Activated CD4-positive, alpha-beta memory T cell treated with anti-CD3 and anti-CD28 coated beads for 36 hours (primary cell): ENCODE measurements around the gene OR1L8. TPM values are rescaled to one million over a fixed set of nuclear protein-coding genes. Genes with fewer than 3 reads are reported as not detected.
"Not testable (repeated sequence)": the region's sequence is repeated elsewhere in the genome, so short reads cannot be mapped to it uniquely, and the experiment has no call there.

Experiments used
- CTCF ChIA-PET: fragments of 350-600 bp; sonication (Branson Sonifier 250); formaldehyde crosslinking; loops from one replicate; lab custom pipeline; 2021; ENCODE audit warnings: antibody characterized with exemption, inconsistent platforms; lab: Charles Lee
- POLR2A ChIA-PET: fragments of 350-600 bp; sonication (Branson Sonifier 250); formaldehyde crosslinking; loops from one replicate; lab custom pipeline; 2021; ENCODE audit warnings: antibody characterized with exemption; lab: Charles Lee
- DNase-seq: peaks from one replicate; pipeline ENCODE4 v3.0.0-alpha.2; 2020
- H3K27ac Mint-ChIP-seq: one replicate; pipeline ENCODE4 v1.8.0; 2021; ENCODE audit warnings: mixed read lengths
- H3K27me3 Mint-ChIP-seq: one replicate; pipeline ENCODE4 v1.8.0; 2021; ENCODE audit warnings: mixed read lengths
- H3K36me3 Mint-ChIP-seq: one replicate; pipeline ENCODE4 v1.8.0; 2021; ENCODE audit warnings: mixed read lengths
- H3K4me1 Mint-ChIP-seq: one replicate; pipeline ENCODE4 v1.8.0; 2021; ENCODE audit warnings: low read depth, mixed read lengths
- H3K4me3 Mint-ChIP-seq: one replicate; pipeline ENCODE4 v1.8.0; 2021; ENCODE audit warnings: mild to moderate bottlenecking, mixed read lengths
- H3K9me3 Mint-ChIP-seq: one replicate; pipeline ENCODE4 v1.8.0; 2021; ENCODE audit warnings: mixed read lengths
- intact Hi-C: fragments of 100-400 bp; cut with micrococcal nuclease; formaldehyde crosslinking; loops from one replicate; pipeline ENCODE4 v1.15.1; 2023
- total RNA-seq, 2 experiments: library from RNA; stranded (reverse); gene quantifications; one replicate each; pipeline ENCODE4 v1.2.3, GENCODE V29; 2021

The OR1L8 gene
- total RNA-seq, 2 experiments from 2014 or later, result not detected

GRCh38 chr9:122551371-122551770, 31.8 kb downstream of the OR1L8 start:
- CTCF ChIA-PET, result no interaction called here

GRCh38 chr9:122546196-122546595, 37.0 kb downstream of the OR1L8 start:
- Mint-ChIP-seq H3K27me3 (peaks cover 11% of the 10 kb centered on the region), H3K27ac (no peak overlapping the region), H3K36me3 (no peaks in the 10 kb centered on the region), H3K4me3 (no peak overlapping the region), H3K4me1 (no peaks in the 10 kb centered on the region), H3K9me3 (no peaks in the 10 kb centered on the region)
- ChIA-PET POLR2A (no interaction called here), CTCF (interaction anchor here (1.0 kb wide), 1 partner anchor 47 kb away, joined by 3 read pairs; no protein-coding TSS in a partner anchor)
- intact Hi-C loops, result no loop called here
- no peak for DNase-seq

More at GRCh38 chr9:122551371-122551770, 31.8 kb downstream of the OR1L8 start:
- intact Hi-C loops, result no loop called here
- H3K27me3 Mint-ChIP-seq, result peaks cover 16% of the 10 kb centered on the region
- POLR2A ChIA-PET, result no interaction called here
- no peak overlapping the region for H3K4me3 Mint-ChIP-seq
- no peak for DNase-seq
- no peaks in the 10 kb centered on the region for H3K36me3 Mint-ChIP-seq
- H3K27ac Mint-ChIP-seq, result no peak overlapping the region
- no peaks in the 10 kb centered on the region for H3K4me1 Mint-ChIP-seq
- H3K9me3 Mint-ChIP-seq, result no peaks in the 10 kb centered on the region

DNA sequence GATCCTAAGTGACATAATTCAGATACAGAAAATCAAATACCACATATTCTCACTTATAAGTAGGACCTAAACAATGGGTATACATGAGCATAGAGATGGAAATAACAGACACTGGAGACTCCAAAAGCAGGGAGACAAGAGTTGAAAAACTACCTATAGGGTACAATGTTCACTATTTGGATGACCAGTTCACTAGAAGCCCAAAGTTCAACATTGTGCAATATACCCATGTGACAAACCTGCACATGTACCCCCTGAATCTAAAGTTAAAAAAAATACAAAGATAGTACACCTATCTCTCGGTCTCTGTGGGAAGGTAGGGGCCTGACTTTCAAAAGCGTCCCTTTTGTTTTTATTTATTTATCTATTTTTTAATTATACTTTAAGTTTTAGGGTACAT, 44.4 kb downstream of the OR1L8 start:
- CTCF ChIA-PET, result no interaction called here
- POLR2A ChIA-PET, result no interaction called here
- Mint-ChIP-seq H3K27me3 (peaks cover 2% of the 10 kb centered on the region), H3K4me3 (no peak overlapping the region), H3K36me3 (no peaks in the 10 kb centered on the region), H3K4me1 (no peaks in the 10 kb centered on the region), H3K9me3 (peaks cover 3% of the 10 kb centered on the region), H3K27ac (no peak overlapping the region)
- DNase-seq, result no peak
- intact Hi-C loops, result no loop called here

DNA sequence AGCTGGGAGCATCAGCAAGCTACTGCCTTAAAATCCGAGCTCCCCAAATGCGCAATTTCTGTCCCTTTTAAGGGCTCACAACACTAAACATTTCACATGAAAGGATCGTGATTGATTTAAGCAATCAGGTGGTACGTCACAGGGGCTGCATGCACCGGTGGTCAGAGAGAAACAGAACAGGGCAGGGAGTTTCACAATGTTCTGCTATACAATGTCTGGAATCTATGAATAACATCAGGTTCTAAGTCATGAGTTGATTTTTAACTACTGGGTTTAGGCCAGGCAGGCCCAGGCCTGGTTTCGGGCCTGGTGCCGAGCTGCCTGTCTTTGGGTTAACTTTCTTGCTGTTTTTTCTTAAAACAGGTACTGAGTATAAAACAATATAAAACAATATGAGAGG, 46.1 kb downstream of the OR1L8 start:
- H3K36me3 Mint-ChIP-seq, DNase-seq, H3K9me3 Mint-ChIP-seq, H3K27me3 Mint-ChIP-seq, H3K4me3 Mint-ChIP-seq, H3K27ac Mint-ChIP-seq, POLR2A ChIA-PET, intact Hi-C loops, CTCF ChIA-PET, H3K4me1 Mint-ChIP-seq: not testable (repeated sequence)

- Mint-ChIP-seq H3K4me1 (no peaks in the 10 kb centered on the region), H3K27me3 (no peaks in the 10 kb centered on the region), H3K36me3 (no peaks in the 10 kb centered on the region), H3K27ac (no peak overlapping the region), H3K4me3 (no peak overlapping the region), H3K9me3 (peaks cover 3% of the 10 kb centered on the region)
- intact Hi-C loops, result no loop called here
- DNase-seq, result no peak
- POLR2A ChIA-PET, result no interaction called here
- CTCF ChIA-PET, result no interaction called here
These were observed 47.0 kb downstream of the OR1L8 start for GRCh38 chr9:122536134-122536533.

GRCh38 chr9:122531157-122531556, 52.0 kb downstream of the OR1L8 start:
- DNase-seq, H3K9me3 Mint-ChIP-seq, POLR2A ChIA-PET, H3K27ac Mint-ChIP-seq, H3K4me3 Mint-ChIP-seq, H3K36me3 Mint-ChIP-seq, intact Hi-C loops, H3K27me3 Mint-ChIP-seq, H3K4me1 Mint-ChIP-seq, CTCF ChIA-PET: not testable (repeated sequence)

DNA sequence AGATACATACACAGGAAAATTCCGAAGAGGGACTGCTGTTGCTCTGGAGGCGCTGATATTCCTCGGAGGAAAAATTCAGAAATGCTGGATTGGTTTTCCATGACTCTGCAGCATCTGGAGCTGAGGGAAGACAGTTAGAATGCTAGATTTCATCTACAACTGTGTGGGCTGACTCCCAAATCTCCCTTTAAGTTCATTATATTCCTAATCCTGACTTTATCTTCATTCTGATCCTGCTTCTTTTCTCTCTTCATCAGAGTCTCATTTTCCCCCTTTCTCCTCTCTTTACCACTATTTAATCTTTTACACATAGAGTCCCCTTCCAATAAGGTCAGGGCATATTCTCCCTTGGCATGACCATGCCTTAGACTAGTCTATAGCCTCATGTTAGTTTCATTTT, 56.0 kb downstream of the OR1L8 start, which contains the start of gene OR1N1:
OR1N1 (minus strand) TSS at position 101 of the 400 bp plus-strand sequence; CDS start at position 101, 0 bp downstream.
- Mint-ChIP-seq H3K4me3 (no peak within 1 kb of the TSS), H3K9me3 (no peaks in the 10 kb centered on the region), H3K4me1 (no peaks in the 10 kb centered on the region), H3K27me3 (peaks cover 17% of the 10 kb centered on the region), H3K36me3 (no peaks in the 10 kb centered on the region), H3K27ac (no peak within 1 kb of the TSS)
- no peak for DNase-seq
- ChIA-PET CTCF (no interaction called here), POLR2A (no interaction called here)
- intact Hi-C loops, result no loop called here

DNA sequence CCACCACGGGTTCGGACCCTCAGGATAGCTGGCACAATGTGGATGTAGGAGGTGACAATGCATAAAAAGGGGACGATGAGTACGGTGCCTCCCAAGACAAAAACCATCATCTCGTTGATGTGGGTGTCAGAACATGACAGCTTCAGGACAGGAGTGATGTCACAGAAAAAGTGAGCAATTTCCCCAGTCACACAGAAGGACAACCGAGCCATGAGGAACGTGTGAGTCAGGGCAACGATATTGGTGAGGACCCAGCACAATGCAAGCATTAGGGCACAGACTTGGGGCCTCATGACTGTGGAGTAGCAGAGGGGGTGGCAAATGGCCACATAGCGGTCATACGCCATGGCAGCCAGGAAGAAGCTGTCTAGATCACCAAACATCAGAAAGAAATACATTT, 56.6 kb downstream of the OR1L8 start:
- CTCF ChIA-PET, result no interaction called here
- Mint-ChIP-seq H3K27me3 (peaks cover 19% of the 10 kb centered on the region), H3K4me3 (no peak overlapping the region), H3K4me1 (no peaks in the 10 kb centered on the region), H3K9me3 (no peaks in the 10 kb centered on the region), H3K36me3 (no peaks in the 10 kb centered on the region), H3K27ac (no peak overlapping the region)
- intact Hi-C loops, result no loop called here
- POLR2A ChIA-PET, result no interaction called here
- DNase-seq, result peak; percentile 10

- DNase-seq, result no peak
- Mint-ChIP-seq H3K4me3 (no peak overlapping the region), H3K36me3 (no peaks in the 10 kb centered on the region), H3K9me3 (no peaks in the 10 kb centered on the region), H3K27ac (no peak overlapping the region), H3K4me1 (no peaks in the 10 kb centered on the region), H3K27me3 (peaks cover 21% of the 10 kb centered on the region)
- CTCF ChIA-PET, result interaction anchor here (1.4 kb wide), 1 partner anchor 21 kb away, joined by 3 read pairs; no protein-coding TSS in a partner anchor
- intact Hi-C loops, result no loop called here
- POLR2A ChIA-PET, result no interaction called here
These were observed 63.8 kb downstream of the OR1L8 start for GRCh38 chr9:122519376-122519775.

DNA sequence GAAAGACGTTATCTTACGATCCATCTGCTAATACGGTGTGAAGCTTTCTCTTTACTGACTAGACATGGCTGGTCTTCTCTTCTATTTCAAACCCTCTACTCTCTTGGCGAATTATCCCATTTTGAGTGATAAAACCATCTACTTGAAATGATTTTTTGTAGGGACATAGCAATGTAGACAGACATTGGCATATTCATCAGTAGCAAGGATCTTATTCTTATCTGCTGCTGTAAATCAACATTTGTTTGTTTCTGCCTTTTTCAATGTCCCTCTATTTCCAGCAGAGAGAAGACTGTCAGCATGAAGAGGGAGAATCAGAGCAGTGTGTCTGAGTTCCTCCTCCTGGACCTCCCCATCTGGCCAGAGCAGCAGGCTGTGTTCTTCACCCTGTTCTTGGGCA, 64.3 kb downstream of the OR1L8 start, which contains the start of gene OR1J4:
OR1J4 (plus strand) TSS at position 301 of the 400 bp plus-strand sequence; CDS start at position 301, 0 bp downstream.
- H3K36me3 Mint-ChIP-seq, result no peaks in the 10 kb centered on the region
- no peak within 1 kb of the TSS for H3K4me3 Mint-ChIP-seq
- no peaks in the 10 kb centered on the region for H3K4me1 Mint-ChIP-seq
- CTCF ChIA-PET, result interaction anchor here (1.4 kb wide), 1 partner anchor 20 kb away, joined by 3 read pairs; no protein-coding TSS in a partner anchor
- DNase-seq, result no peak
- H3K27me3 Mint-ChIP-seq, result peaks cover 22% of the 10 kb centered on the region
- no peaks in the 10 kb centered on the region for H3K9me3 Mint-ChIP-seq
- POLR2A ChIA-PET, result no interaction called here
- intact Hi-C loops, result no loop called here
- H3K27ac Mint-ChIP-seq, result no peak within 1 kb of the TSS

DNA sequence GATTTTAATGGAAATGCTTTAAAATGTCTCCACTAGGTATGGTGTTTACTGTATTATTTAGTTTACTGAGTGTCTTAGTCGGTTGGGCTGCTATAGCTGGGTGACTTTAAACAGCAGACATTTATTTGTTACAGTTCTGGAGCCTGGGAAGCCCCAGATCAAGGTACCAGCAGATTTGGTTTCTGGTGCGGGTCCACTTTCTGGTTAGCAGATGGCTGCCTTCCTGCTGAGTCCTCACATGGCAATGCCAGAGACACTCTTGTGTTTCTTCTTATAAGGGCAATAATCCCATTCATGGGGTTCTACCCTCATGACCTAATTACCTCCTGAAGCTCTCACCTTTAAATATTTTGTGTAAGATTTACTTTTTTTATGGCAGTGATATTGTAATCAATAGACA, 65.0 kb downstream of the OR1L8 start:
- Mint-ChIP-seq H3K4me3 (no peak overlapping the region), H3K9me3 (no peaks in the 10 kb centered on the region), H3K4me1 (no peaks in the 10 kb centered on the region), H3K27ac (no peak overlapping the region), H3K36me3 (no peaks in the 10 kb centered on the region), H3K27me3 (peaks cover 21% of the 10 kb centered on the region)
- intact Hi-C loops, result no loop called here
- DNase-seq, result no peak
- ChIA-PET CTCF (interaction anchor here (0.6 to 1.4 kb wide), 2 partner anchors 19 to 100 kb away, joined by 3 read pairs; no protein-coding TSS in a partner anchor), POLR2A (no interaction called here)
